ENCODE measurements around the gene ACTN3.

The ACTN3 gene

DNA sequence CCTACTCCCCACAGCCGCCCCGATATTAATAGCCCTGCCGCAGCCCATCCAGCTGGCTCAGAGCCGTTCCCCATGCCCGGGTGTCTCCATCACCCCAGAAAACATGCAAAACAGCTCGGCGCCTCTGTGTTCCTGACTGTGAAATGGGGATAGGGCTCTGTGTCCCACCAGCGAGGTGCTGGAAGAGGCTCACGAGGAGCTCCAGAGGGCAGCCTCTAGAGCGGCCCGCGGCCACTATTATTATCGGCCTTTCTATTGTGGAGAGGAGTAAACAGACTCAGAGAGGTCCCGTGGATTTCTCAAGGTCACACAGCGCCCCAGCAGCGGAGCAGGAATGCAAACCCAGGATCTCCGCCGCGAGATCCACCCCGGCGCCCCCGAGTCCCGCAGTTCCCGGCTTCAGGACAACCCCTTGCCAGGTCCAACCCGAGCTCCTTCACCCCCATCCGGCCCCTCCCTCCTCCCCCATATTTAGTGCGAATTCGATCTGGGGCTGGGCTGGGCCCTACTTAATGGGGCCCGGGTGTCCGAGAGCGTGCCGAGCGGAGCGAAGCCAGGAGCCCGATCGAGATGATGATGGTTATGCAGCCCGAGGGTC lies at the start of gene ACTN3:
Gene ACTN3 (plus strand): TSS at position 536 of the 598 bp plus-strand sequence. CDS start 35 bp downstream, at position 571.
- Histone ChIP-seq H3K9ac (peak within 1 kb of the TSS; percentile 73), H3K27ac (peak within 1 kb of the TSS; percentile 38; the same call in 1 of the 2 replicates), H3K79me2 (ENCODE audit: insufficient read depth, low read depth) (no peaks in the 10 kb centered on the region), H4K20me1 (ENCODE audit: insufficient read depth) (no peaks in the 10 kb centered on the region), H2AFZ (ENCODE audit: low read depth) (peak within 1 kb of the TSS; percentile 90), H3K36me3 (ENCODE audit: insufficient read depth) (no peaks in the 10 kb centered on the region), H3K4me2 (peak within 1 kb of the TSS; percentile 65), H3K27me3 (ENCODE audit: insufficient read depth, low read depth) (peaks cover 6% of the 10 kb centered on the region), H3K4me3 (IDR thresholded peaks at IDR 0.05; ENCODE audit: insufficient read depth, low read depth, low read length) (peak within 1 kb of the TSS; percentile 52), H3K4me1 (ENCODE audit: low read depth, poor library complexity, severe bottlenecking) (peaks cover 17% of the 10 kb centered on the region)
- TF ChIP-seq, protein P1, sequence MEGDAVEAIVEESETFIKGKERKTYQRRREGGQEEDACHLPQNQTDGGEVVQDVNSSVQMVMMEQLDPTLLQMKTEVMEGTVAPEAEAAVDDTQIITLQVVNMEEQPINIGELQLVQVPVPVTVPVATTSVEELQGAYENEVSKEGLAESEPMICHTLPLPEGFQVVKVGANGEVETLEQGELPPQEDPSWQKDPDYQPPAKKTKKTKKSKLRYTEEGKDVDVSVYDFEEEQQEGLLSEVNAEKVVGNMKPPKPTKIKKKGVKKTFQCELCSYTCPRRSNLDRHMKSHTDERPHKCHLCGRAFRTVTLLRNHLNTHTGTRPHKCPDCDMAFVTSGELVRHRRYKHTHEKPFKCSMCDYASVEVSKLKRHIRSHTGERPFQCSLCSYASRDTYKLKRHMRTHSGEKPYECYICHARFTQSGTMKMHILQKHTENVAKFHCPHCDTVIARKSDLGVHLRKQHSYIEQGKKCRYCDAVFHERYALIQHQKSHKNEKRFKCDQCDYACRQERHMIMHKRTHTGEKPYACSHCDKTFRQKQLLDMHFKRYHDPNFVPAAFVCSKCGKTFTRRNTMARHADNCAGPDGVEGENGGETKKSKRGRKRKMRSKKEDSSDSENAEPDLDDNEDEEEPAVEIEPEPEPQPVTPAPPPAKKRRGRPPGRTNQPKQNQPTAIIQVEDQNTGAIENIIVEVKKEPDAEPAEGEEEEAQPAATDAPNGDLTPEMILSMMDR (conservative IDR thresholded peaks at IDR 0.05; ENCODE audit: low read depth, low read length): no peak

DNA sequence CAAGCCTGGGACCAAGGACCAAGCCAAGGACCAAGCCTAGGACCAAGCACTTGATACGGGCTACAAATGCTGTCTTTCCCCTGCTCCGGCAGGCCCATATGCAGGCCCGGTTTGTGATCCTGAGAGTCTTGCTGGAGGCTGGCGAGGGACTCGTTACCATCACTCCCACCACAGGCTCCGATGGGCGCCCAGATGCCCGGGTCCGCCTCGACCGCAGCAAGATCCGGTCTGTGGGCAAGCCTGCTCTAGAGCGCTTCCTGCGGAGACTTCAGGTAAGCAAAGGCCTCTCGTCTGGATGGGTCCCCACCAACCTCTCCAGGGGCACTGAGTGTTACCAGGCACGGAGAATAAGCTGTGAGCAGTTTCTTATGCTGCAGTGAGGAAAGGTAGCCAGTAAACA lies 49.5 kb upstream of the ACTN3 start:
- no peak overlapping the region for H3K4me3 ChIP-seq (IDR thresholded peaks at IDR 0.05; ENCODE audit: insufficient read depth, low read depth, low read length)
- no peak overlapping the region for H2AFZ ChIP-seq (ENCODE audit: low read depth)
- H4K20me1 ChIP-seq (ENCODE audit: insufficient read depth): no peaks in the 10 kb centered on the region
- no peak overlapping the region for H3K4me2 ChIP-seq
- H3K27ac ChIP-seq: no peak overlapping the region
- no peaks in the 10 kb centered on the region for H3K36me3 ChIP-seq (ENCODE audit: insufficient read depth)
- no peak overlapping the region for H3K9ac ChIP-seq
- H3K27me3 ChIP-seq (ENCODE audit: insufficient read depth, low read depth): no peaks in the 10 kb centered on the region
- H3K4me1 ChIP-seq (ENCODE audit: low read depth, poor library complexity, severe bottlenecking): peaks cover 8% of the 10 kb centered on the region
- TF ChIP-seq, protein P1 (conservative IDR thresholded peaks at IDR 0.05; ENCODE audit: low read depth, low read length): no peak
- no peaks in the 10 kb centered on the region for H3K79me2 ChIP-seq (ENCODE audit: insufficient read depth, low read depth)

DNA sequence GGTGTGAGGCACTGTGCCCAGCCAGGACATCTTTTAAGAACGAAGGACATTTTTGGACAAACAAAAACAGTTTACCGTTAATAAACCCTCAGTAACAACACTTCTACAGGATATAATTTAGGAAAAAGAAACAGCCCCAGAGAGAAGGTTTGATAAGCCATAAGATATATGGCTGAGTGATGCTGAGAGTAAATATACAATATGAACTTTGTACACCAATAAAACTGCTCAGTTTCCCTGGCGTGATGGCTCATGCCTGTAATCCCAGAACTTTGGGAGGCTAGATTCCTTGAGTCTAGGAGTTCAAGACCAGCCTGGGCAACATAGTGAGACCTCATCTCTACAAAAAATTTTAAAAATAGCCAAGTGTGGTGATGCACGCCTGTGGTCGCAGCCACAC lies 48.2 kb upstream of the ACTN3 start:
- Histone ChIP-seq H4K20me1 (ENCODE audit: insufficient read depth) (no peaks in the 10 kb centered on the region), H2AFZ (ENCODE audit: low read depth) (no peak overlapping the region), H3K9ac (no peak overlapping the region), H3K4me3 (IDR thresholded peaks at IDR 0.05; ENCODE audit: insufficient read depth, low read depth, low read length) (no peak overlapping the region), H3K27me3 (ENCODE audit: insufficient read depth, low read depth) (no peaks in the 10 kb centered on the region), H3K36me3 (ENCODE audit: insufficient read depth) (no peaks in the 10 kb centered on the region), H3K79me2 (ENCODE audit: insufficient read depth, low read depth) (no peaks in the 10 kb centered on the region), H3K4me2 (no peak overlapping the region), H3K27ac (no peak overlapping the region), H3K4me1 (ENCODE audit: low read depth, poor library complexity, severe bottlenecking) (no peaks in the 10 kb centered on the region)
- TF ChIP-seq, protein P1 (conservative IDR thresholded peaks at IDR 0.05; ENCODE audit: low read depth, low read length): no peak

DNA sequence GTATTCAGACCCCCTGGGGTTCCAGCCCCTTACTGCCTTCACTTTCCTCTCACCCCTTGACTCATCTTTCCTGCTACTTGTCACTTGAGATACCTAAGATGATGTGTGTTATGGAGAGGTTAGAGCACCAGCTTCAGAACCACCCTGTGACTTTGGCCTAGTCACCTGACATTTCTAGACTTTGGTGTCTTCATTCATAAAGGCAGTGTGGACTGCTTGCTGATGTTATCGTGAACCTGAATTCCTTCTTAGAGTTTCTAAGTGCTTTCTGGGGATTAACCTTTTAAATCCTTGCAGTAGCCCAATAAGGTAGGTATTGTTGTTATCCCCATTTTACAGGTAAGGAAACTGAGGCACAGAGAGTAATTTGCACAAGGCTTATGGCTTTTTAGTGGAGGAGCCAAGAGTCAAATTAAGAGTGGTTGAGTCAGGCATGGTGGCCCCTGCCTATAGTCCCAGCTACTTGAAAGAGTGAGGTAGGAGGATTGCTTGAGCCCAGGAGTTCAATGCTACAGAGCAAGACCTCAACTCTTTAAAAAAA lies 41.4 kb upstream of the ACTN3 start:
- Histone ChIP-seq H3K4me3 (IDR thresholded peaks at IDR 0.05; ENCODE audit: insufficient read depth, low read depth, low read length) (no peak overlapping the region), H3K27me3 (ENCODE audit: insufficient read depth, low read depth) (no peaks in the 10 kb centered on the region), H4K20me1 (ENCODE audit: insufficient read depth) (no peaks in the 10 kb centered on the region), H3K4me2 (no peak overlapping the region), H3K9ac (no peak overlapping the region), H3K36me3 (ENCODE audit: insufficient read depth) (no peaks in the 10 kb centered on the region), H3K4me1 (ENCODE audit: low read depth, poor library complexity, severe bottlenecking) (peaks cover 4% of the 10 kb centered on the region), H3K27ac (no peak overlapping the region), H3K79me2 (ENCODE audit: insufficient read depth, low read depth) (no peaks in the 10 kb centered on the region), H2AFZ (ENCODE audit: low read depth) (no peak overlapping the region)
- TF ChIP-seq, protein P1 (conservative IDR thresholded peaks at IDR 0.05; ENCODE audit: low read depth, low read length): no peak
